K562 (cell line): ENCODE measurements around the gene CLIP4. TPM values are rescaled to one million over a fixed set of nuclear protein-coding genes. Genes with fewer than 3 reads are reported as not detected.

Source experiments
- ATAC-seq: fragments of 200-7000 bp; cut with Tn5 transposase; 3 replicates; pipeline ENCODE4 v1.9.1; 2020; ENCODE audit warnings: moderate library complexity
- BruUV-seq: library from RNA; stranded (reverse); fragments of 400-500 nt; replicated peaks from 2 replicates; lab custom pipeline; 2021; lab: Mats Ljungman, UMichigan
- CTCF ChIA-PET: fragments of 300-600 bp; formaldehyde crosslinking; extraction: SDS; loops from one replicate; lab custom pipeline; 2021; ENCODE audit warnings: low intra/inter-chr PET ratio; lab: Yijun Ruan, JAX
- POLR2A ChIA-PET: fragments of 300-600, 350-650 bp; sonication (Branson Sonifier 250); formaldehyde crosslinking; extraction: SDS; loops from one replicate; lab custom pipeline; 2021; ENCODE audit warnings: antibody characterized with exemption, inconsistent platforms; lab: Yijun Ruan, JAX
- DNase-seq, 4 experiments: peaks; one replicate each; pipeline versions ENCODE4 v3.0.0 to v3.0.0-alpha.2; 2011 to 2018; ENCODE audit warnings: low spot score in 3 of 4, mixed read lengths in 3 of 4; ENCODE audit errors: extremely low read depth in 1 of 4
- FAIRE-seq: peaks from 2 replicates; lab custom pipeline; 2011; peaks lifted over from hg19 to GRCh38; lab: Jason Lieb, UNC
- H2AFZ ChIP-seq: 2 replicates; pipeline ENCODE4 v1.6.0; 2011; ENCODE audit warnings: low read depth, low read length, control low read depth, inconsistent platforms
- H3K27ac ChIP-seq: fragments of 200-600 bp; 3 replicates; pipeline ENCODE4 v1.8.0; 2011; ENCODE audit warnings: low read depth, mild to moderate bottlenecking, control low read depth, inconsistent platforms, low read length, moderate library complexity, mixed read lengths; ENCODE audit errors: extremely low read depth
- H3K27me3 ChIP-seq, 2 experiments: fragments of 300-600 bp in 1 of 2; 2 replicates in 1 of 2; 3 replicates in 1 of 2; pipeline versions ENCODE4 v1.6.0 to v1.8.0; 2011; ENCODE audit warnings: inconsistent platforms in 2 of 2, low read length in 2 of 2, mild to moderate bottlenecking in 1 of 2, mixed read lengths in 1 of 2, moderate library complexity in 1 of 2; ENCODE audit not compliant: control insufficient read depth in 2 of 2, insufficient read depth in 2 of 2
- H3K36me3 ChIP-seq: fragments of 300-600 bp; 3 replicates; pipeline ENCODE4 v1.8.0; 2011; ENCODE audit warnings: mild to moderate bottlenecking, low read length, inconsistent platforms; ENCODE audit not compliant: control insufficient read depth, insufficient read depth
- H3K4me1 ChIP-seq, 2 experiments: fragments of 200-600 bp in 1 of 2; replicated peaks in 1 of 2; 2 replicates in 1 of 2; 3 replicates in 1 of 2; pipeline versions ENCODE4 v1.5.1 to v1.8.0; 2011; ENCODE audit warnings: inconsistent platforms in 2 of 2, low read length in 2 of 2, mild to moderate bottlenecking in 1 of 2, mixed read lengths in 1 of 2, moderate library complexity in 1 of 2; ENCODE audit not compliant: control insufficient read depth in 2 of 2, insufficient read depth in 2 of 2
- H3K4me2 ChIP-seq: 2 replicates; pipeline ENCODE4 v1.6.1; 2011; ENCODE audit warnings: low read length, control low read depth, inconsistent platforms, mixed read lengths; ENCODE audit not compliant: insufficient read depth
- H3K4me3 ChIP-seq: fragments of 200-600 bp; sonication (generic), shearing (Covaris generic); 2 replicates; pipeline ENCODE4 v1.5.1; 2016; ENCODE audit warnings: control low read depth, inconsistent platforms
- H3K79me2 ChIP-seq: fragments of 200-600 bp; 3 replicates; pipeline ENCODE4 v1.8.0; 2011; ENCODE audit warnings: low read length, inconsistent platforms; ENCODE audit not compliant: control insufficient read depth, insufficient read depth
- H3K9ac ChIP-seq, 2 experiments: 2 replicates each; pipeline versions ENCODE4 v1.6.0 to v1.6.1; 2011; ENCODE audit warnings: low read depth in 2 of 2, low read length in 2 of 2, control low read depth in 1 of 2, inconsistent platforms in 1 of 2, mild to moderate bottlenecking in 1 of 2, mixed read lengths in 1 of 2; ENCODE audit not compliant: insufficient read depth in 1 of 2
- H3K9me1 ChIP-seq: one replicate; pipeline ENCODE4 v1.6.0; 2011; ENCODE audit warnings: inconsistent platforms, mild to moderate bottlenecking, low read length, moderate library complexity; ENCODE audit not compliant: control insufficient read depth, insufficient read depth
- H3K9me3 ChIP-seq: replicated peaks from 2 replicates; pipeline ENCODE4 v1.5.1; 2011; ENCODE audit warnings: low read depth, low read length, inconsistent platforms; ENCODE audit not compliant: control insufficient read depth, insufficient read depth
- H4K20me1 ChIP-seq: replicated peaks from 2 replicates; pipeline ENCODE4 v1.6.1; 2011; ENCODE audit warnings: low read length, inconsistent platforms, mixed read lengths; ENCODE audit not compliant: control insufficient read depth, insufficient read depth
- POLR2A ChIP-seq: fragments of 450-650 bp; conservative IDR thresholded peaks from 2 replicates; pipeline ENCODE4 v1.6.1; 2016
- RUNX1 ChIP-seq: sonication (generic); IDR thresholded peaks from 2 replicates; pipeline ENCODE4 v1.6.1; 2016; ENCODE audit warnings: antibody characterized with exemption, low read depth
- TARDBP ChIP-seq: fragments of 450-650 bp; IDR thresholded peaks from 2 replicates; pipeline ENCODE4 v1.6.1; 2016
- ZKSCAN3 ChIP-seq: fragments of 250-450 bp; sonication (Bioruptor Pico); IDR thresholded peaks from 2 replicates; pipeline ENCODE4 v1.4.0; 2020
- WGBS: fragments of 100-300 bp; shearing (Covaris generic); methylation state at CpG from one replicate; pipeline ENCODE4 v1.1.6; 2016; ENCODE audit warnings: low coverage, mixed read lengths; ENCODE audit not compliant: insufficient coverage; ENCODE audit errors: missing lambda C conversion rate; 5-methylcytosine and 5-hydroxymethylcytosine counted together
- in situ Hi-C: fragments of 300-500 bp; cut with MboI; formaldehyde crosslinking; loops from 4 replicates; pipeline ENCODE4 v1.15.0; 2018; ENCODE audit warnings: inconsistent platforms, mixed read lengths
- intact Hi-C: fragments of 100-400 bp; cut with micrococcal nuclease; formaldehyde crosslinking; loops from 2 replicates; pipeline ENCODE4 v1.14.2; 2022
- polyA plus RNA-seq, 8 experiments: library from polyadenylated mRNA; depleted of rRNA in 4 of 8; stranded (reverse) in 5 of 8; unstranded in 3 of 8; fragments of >200 nt; fragmentation: Nextera tagmentation in 2 of 8; fragmentation: Illumina TruSeq in 1 of 8; extraction: Ambion mirVana in 2 of 8; extraction: Trizol in 1 of 8; gene quantifications; 2 replicates each; pipeline versions ENCODE4 v1.2.1 to v1.2.3, GENCODE V29; 2011 to 2014; ENCODE audit warnings: inconsistent platforms in 1 of 8, missing spikeins in 1 of 8
- total RNA-seq, 7 experiments: library from RNA; depleted of rRNA in 6 of 7; stranded (reverse); fragments of >200 nt in 6 of 7; fragmentation: Illumina TruSeq in 2 of 7; extraction: Trizol in 2 of 7; gene quantifications; 2 replicates each; pipeline versions ENCODE4 v1.2.1 to v1.2.3, GENCODE V29; 2011 to 2021; ENCODE audit warnings: low replicate concordance in 1 of 7
- TF ChIP-seq, protein P1 (sequence below): fragments of 250-450 bp; sonication (Bioruptor Pico); IDR thresholded peaks from 2 replicates; pipeline ENCODE4 v1.8.0; 2021; ENCODE audit warnings: moderate library complexity, mild to moderate bottlenecking, inconsistent platforms

Gene CLIP4
- total and polyA plus RNA-seq, 9 of the 15 experiments (the other 6 are each of a cell fraction or from before 2014, with no cell fraction given), result 0.03 to 0.38 (median 0.13) TPM; not detected in 5

DNA sequence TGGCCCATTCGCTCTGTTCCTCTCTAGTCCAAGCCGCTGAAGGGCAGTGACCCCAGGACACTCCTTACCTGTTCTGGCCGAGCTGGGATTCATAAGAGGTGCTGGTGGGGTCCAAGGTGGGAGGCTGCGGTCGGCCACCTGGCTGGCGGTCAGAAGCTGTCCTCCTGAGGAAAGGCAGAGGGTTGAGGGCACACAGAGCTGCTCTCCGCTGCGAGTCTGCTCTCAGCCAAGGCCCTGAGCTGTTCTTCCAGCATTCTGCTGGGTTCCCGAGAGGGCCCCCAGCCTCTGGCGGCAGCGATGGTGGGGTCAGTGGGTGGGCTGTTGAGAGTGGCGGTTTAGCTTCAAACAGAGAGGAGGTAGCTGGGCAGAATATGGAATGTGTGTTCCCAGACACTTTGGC, 44.7 kb upstream of the CLIP4 start:
- in situ Hi-C loops, result no loop called here
- POLR2A ChIA-PET, result interaction anchor here (0.5 kb wide), 1 partner anchor 100 kb away, joined by 3 read pairs; no protein-coding TSS in a partner anchor

More for the DNA sequence above, 44.7 kb upstream of the CLIP4 start:
- BruUV-seq, result no TSS peak
- no peaks in the 10 kb centered on the region for H3K36me3 ChIP-seq
- H2AFZ ChIP-seq, result no peak overlapping the region
- TF ChIP-seq, protein P1, sequence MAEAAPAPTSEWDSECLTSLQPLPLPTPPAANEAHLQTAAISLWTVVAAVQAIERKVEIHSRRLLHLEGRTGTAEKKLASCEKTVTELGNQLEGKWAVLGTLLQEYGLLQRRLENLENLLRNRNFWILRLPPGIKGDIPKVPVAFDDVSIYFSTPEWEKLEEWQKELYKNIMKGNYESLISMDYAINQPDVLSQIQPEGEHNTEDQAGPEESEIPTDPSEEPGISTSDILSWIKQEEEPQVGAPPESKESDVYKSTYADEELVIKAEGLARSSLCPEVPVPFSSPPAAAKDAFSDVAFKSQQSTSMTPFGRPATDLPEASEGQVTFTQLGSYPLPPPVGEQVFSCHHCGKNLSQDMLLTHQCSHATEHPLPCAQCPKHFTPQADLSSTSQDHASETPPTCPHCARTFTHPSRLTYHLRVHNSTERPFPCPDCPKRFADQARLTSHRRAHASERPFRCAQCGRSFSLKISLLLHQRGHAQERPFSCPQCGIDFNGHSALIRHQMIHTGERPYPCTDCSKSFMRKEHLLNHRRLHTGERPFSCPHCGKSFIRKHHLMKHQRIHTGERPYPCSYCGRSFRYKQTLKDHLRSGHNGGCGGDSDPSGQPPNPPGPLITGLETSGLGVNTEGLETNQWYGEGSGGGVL (CRISPR knock-in tag), result no peak
- TF ChIP-seq RUNX1, result no peak
- TF ChIP-seq ZKSCAN3 (CRISPR knock-in tag), result no peak
- TF ChIP-seq TARDBP, result no peak
- no peak for TF ChIP-seq POLR2A
- TF ChIP-seq, all 486 proteins: peak for 0
- H3K4me1 ChIP-seq, result no peaks in the 10 kb centered on the region
- no peak overlapping the region for H3K27ac ChIP-seq
- H3K79me2 ChIP-seq, result no peaks in the 10 kb centered on the region
- no peak overlapping the region for H3K4me2 ChIP-seq
- intact Hi-C loops, result loop anchor here (10.0 kb wide), 1 partner anchor 124 kb away; no protein-coding TSS in a partner anchor
- no peaks in the 10 kb centered on the region for H3K9me3 ChIP-seq
- no peak overlapping the region for H3K4me3 ChIP-seq
- CTCF ChIA-PET, result no interaction called here
- no peak for FAIRE-seq
- H3K9ac ChIP-seq, result no peak overlapping the region
- H4K20me1 ChIP-seq, result no peaks in the 10 kb centered on the region
- no peak for DNase-seq
- WGBS, result 0% methylated on average over 12 of the region's 12 CpGs
- H3K27me3 ChIP-seq, result peaks cover 5 to 65% of the 10 kb centered on the region in 2 experiments; a peak in 4 of 5 replicates
- no peak for ATAC-seq
- H3K9me1 ChIP-seq, result no peaks in the 10 kb centered on the region
